IPS-NIHi7 (cell line): ENCODE results near the gene CDCA5.
A peak's percentile ranks its signal among the peaks of the same experiment; 100 is the strongest.

Experiments used
- DNase-seq: peaks from one replicate; pipeline ENCODE4 v3.0.0; 2012; ENCODE audit warnings: mixed read lengths; ENCODE audit errors: extremely low spot score

Gene CDCA5

DNA sequence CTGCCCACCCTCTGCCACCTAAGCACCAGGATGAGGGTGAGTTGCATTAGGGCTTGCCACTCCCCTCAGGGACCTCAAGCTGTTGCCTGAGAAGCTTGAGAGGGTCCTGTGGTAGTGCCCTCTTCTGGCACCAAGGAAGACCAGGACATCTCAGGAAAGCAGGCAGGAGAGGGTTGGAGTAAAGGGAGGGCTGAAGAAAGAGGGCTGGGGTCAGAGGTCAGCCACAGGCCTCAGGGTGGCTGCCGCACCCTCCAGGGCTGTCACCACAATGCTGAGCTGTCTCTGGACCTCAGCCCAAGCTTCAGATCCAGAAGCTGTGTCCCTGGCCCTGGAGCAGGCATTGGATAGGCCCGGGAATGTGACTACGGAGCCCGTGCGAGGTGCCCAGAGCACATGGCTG, 38.8 kb downstream of the CDCA5 start:
- no peak for DNase-seq

DNA sequence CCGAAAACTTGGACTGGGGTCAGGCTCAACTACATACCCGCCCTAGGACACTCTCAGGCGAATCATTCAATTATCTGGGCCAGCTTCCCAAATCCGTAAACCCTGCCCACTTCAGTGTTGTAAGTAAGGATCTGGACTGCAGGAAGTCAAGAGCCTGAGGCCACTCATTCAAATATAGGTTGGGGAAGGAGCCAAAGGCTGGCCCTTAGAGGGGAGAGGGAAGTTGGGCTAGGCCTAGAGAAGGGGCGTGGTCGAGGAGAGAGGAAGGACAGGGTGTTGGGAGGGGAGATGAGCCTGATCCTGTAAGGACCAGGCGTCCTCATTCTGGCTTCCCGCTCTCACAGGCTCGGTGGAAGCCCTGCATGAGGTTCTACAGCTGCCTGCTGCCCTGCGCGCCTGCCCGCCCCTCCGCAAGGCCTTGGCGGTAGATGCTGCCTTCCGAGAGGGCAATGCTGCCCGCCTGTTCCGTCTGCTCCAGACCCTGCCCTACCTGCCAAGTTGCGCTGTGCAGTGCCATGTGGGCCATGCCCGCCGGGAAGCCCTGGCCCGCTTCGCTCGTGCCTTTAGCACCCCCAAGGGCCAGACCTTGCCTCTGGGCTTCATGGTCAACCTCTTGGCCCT, 39.8 kb downstream of the CDCA5 start:
- no peak for DNase-seq

DNA sequence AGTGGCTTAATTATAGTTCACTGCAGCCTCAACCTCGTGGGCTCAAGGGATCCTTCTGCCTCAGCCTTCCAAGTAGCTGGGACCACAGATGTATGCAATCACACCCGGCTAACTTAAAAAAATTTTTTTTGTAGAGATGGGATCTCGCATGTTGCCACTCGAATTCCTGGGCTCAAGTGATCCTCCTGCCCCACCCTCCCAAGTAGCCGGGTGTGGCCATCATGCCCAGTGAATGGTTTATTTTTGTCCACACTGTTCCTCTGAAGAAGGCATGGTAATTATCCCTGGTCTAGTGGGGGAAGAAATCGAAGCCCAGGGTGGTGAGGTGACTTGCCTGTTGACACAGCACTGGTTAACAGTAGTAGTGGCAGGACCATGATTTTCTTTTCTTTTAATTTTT, 40.9 kb downstream of the CDCA5 start:
- no peak for DNase-seq

DNA sequence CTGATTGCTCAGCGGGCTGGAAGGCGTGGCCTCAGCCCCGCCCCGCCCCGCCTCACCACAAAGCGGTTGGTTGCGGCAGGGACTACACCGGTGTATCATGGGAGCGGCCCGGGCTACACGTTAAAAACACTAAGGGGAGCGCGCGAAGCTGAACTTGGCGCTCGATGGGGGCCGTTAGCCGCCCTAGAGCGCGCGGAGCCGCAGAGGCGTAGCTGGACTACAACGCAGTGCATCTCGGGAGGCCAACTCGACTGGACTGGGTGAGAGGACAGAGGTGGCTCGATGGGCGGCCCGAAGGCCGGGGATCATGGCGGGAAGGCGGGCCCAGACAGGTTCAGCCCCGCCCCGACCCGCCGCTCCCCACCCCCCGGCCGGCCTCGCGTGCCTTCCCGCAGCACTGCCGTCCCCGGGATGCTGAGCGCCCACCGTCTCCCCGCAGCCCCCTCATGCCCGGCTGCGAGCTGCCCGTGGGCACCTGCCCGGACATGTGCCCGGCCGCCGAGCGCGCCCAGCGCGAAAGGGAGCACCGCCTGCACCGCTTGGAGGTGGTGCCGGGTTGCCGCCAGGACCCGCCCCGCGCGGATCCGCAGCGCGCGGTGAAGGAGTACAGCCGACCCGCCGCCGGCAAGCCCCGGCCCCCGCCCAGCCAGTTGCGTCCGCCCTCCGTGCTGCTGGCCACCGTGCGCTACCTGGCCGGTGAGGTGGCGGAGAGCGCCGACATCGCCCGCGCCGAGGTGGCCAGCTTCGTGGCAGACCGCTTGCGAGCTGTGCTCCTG, 42.8 kb downstream of the CDCA5 start, which contains the start of gene SAC3D1:
TSS of gene SAC3D1 (plus strand) at position 364 of the 776 bp plus-strand sequence. CDS start at position 447, 83 bp downstream.
- DNase-seq, result peak; percentile 97

DNA sequence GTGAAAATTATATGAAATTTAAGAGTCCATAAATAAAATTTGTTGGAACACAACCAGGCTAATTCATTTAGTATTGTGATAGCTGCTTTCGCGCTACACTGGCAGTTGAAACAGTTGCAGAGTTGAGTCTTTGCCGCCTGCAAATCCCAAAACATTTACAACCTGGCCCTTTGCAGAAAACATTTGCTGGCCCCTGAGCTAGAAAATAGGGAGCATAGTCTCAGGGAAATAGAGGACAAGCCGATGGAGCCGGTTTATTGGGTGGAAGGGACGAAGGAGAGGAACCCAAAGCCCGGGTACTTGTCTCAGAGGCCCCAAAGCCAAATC, 43.4 kb downstream of the CDCA5 start:
- no peak for DNase-seq

DNA sequence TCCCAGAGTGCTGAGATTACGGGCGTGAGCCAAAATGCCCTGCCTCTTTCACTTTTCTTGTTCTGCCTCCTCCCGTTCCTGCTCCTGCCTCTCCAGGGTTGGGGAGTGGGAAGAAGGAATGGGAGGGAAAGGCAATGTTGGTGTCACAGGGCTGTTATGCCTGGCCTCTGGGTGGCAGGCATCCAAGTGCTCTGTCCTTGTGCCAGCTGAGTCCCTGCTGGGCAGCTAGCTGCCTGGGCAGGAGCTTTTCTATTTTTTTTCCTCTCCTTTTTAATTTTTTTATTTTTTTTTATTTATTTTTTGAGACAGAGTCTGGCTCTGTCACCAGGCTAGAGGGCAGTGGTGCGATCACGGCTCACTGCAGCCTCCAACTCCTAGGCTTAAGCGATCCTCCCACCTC, 46.9 kb downstream of the CDCA5 start:
- DNase-seq, result no peak

DNA sequence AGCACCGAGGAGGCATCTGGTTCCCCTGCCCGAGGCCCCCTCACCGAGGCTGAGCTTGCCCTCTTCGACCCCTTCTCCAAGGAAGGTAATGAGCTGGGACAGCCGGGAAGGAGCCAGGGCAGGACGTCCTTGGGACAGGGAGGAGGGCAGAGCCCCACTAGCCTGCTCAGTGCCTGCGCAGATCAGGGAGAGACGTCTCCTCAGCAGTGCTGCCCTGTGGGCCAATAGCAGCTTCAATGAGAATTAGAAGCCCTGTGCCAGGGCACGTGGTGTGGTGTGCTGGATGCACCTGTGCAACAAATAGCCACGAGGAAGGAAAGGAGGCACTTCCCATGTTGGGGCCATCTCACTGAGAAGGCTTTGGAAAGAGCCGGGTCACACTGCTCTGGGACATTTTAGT, 48.3 kb downstream of the CDCA5 start:
- no peak for DNase-seq

DNA sequence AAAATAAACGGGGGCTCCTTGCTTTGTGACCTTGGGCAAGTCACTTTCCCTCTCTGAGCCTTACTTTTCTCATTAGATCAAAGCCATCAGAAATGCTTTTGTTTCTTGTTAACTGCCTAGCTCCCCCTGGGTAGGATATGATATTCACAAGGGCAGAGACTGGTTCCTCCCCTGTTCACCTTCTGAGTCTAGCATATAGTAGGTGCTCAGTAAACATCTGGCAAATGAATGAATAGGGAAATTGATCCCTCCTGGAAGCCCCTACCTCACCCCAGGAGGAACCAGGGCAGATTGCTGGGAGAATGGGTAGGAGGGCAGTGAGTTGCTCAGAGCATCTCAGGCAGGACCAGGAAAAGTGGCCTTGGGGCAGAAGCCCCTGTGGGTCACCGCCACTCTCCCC, 49.4 kb downstream of the CDCA5 start:
- no peak for DNase-seq

DNA sequence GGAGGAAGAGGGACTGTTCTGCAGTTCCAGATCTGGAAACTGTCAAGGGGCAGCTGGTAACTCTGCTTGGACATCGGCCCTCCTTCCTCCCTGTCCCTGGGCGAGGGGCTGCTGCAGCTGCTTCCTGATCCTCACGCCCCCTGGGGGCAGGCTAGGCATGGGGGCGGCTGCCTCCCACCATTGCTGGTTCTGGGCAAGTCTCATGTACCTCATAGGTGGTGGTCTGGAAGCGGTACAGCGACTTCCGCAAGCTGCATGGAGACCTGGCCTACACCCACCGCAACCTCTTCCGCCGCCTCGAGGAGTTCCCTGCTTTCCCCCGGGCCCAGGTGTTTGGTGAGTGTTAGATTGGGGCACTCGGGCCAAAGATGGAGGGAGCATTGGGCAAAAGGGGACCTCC, 51.6 kb downstream of the CDCA5 start:
- DNase-seq, result no peak
